Stimulated activated CD8-positive, alpha-beta memory T cell treated with anti-CD3 and anti-CD28 coated beads, Interleukin-7, amount 100 ng/mL, for 48 hours (primary cell): ENCODE results near the gene USP35.
"Not testable (repeated sequence)": the region's sequence is repeated elsewhere in the genome, so short reads cannot be mapped to it uniquely, and the experiment has no call there.

Source experiments
- DNase-seq, 2 donors: peaks; one replicate each; pipeline ENCODE4 v3.0.0-alpha.2; 2020; ENCODE audit warnings: low read depth in 1 of 2; ENCODE audit errors: extremely low read depth in 1 of 2

Gene USP35

DNA sequence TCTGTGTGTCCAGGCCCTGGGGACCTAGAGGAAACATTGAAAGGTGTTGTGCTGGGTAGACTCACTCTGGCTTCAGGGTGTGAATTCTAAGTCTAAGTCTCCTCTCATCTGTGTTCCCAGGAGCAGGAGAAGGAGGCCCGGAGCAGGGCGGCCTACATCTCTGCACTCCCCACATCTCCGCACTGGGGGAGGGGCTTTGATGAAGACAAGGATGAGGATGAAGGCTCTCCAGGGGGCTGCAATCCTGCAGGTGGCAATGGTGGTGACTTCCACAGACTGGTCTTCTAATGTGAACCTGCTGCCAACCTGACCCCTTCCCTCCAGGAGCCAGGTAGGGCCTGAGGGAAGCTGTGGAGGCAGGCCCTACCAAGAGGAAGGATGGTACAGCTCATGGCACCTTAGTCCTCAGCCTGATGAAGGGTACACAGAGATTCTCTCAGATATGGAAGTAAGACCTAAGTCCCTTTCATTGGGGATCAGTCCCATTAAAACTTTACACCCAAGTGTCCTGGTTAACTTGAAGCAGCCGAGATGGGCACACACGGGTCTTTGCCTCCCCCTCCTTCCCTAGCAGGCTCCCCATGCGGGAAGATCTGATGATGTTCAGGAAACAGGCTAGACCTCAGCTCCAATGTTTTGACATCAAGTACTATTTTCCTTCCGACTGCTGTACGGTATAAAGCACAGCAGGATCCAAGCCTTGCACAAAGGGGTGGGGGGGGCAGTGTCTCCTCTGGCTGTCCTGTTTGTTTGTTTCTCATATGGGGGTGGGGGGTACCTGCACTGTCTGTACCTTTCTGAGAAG, 25.0 kb downstream of the USP35 start:
- no peak for DNase-seq

DNA sequence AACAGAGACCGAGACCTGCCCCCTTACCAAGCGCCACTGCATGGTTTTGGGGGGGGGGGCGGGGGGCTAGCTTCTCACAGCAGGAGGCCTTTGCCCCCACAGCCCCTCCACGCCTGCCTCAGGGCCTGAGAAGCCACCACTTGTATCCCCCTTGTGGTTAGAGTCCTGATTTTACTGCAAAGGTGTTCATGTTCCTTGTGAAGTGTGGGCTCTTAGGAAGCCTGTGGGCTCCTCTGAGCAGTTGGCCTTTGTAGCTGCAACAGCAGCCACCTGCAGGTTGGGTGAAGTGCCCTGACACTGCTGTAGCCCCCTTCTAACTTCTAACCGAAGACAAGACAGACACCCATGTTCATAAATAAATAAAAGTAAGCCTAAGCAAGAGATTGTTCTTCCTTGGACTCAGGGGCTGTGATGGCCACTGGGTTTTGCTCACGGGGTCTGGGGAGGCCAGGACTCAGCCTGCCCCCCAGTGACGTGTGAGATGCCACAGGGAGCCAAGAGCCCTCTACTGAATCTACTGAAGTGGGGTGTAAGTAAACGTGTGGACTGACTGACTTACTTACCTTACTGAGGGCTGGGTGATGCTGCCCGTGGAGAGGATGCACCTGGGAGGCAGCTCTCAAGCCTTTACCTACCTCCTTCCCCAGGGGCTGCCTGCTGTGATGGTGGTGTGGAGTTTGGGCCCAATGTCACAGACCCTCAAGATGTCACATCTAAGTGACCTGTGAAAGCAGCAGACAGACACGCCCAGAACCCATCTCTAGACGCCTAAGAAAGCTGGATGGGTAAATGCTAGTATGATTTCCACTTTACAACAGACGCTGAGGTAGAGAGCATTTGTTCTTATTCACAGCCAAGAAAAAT, 25.8 kb downstream of the USP35 start:
- DNase-seq, result no peak

DNA sequence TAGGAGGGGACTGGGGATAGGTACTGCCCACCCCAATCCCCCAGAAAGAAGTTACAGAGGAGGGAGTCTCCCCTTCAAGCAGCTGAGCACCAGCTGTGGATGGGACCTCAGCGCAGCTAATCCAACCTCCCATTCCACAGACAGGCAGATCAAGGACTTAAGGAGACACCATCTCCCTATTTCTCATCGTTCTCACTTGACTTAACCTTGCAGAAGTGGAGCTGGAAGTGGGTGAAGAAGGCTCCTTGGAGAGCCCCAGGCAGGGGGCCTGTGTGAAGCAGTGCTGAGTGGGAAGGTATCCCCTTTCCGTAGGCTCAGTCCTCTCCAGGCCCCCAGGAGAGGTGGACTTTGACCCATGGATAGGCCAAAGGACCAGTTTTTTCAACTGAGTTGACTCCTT, 27.3 kb downstream of the USP35 start:
- no peak for DNase-seq

DNA sequence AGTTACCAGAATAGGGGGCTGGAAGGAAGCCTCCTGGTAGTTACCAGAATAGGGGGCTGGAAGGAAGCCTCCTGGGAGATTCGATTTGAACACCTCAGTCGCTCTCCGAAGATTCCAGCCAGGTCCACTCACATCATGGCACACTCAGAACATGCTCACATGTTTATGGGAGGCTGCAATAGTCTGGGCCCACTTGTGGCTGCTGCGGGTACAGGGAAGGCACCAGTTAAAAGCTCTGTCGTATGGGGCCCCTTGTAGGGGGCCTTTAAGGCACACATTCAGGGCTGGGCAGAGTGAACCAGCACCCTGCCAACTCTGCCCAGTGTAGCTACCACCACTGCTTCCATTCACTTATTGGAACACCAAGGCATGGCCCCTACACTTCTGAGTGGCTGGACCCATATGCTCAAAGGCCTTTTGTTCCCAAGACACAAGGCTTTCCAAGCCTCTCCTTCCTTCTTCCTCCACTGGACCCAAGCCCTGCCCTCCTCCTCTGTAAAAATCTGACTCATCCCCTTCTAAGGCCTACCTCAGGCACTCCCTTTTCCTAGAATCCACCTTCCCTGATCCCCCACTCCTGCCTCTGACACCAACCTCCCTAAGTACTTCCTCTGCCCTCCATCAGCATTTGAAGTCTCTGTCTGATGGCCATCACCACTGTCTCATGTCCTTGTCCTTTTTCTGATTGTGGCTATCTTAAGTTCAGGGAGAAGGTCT, 28.0 kb downstream of the USP35 start:
- no peak for DNase-seq

DNA sequence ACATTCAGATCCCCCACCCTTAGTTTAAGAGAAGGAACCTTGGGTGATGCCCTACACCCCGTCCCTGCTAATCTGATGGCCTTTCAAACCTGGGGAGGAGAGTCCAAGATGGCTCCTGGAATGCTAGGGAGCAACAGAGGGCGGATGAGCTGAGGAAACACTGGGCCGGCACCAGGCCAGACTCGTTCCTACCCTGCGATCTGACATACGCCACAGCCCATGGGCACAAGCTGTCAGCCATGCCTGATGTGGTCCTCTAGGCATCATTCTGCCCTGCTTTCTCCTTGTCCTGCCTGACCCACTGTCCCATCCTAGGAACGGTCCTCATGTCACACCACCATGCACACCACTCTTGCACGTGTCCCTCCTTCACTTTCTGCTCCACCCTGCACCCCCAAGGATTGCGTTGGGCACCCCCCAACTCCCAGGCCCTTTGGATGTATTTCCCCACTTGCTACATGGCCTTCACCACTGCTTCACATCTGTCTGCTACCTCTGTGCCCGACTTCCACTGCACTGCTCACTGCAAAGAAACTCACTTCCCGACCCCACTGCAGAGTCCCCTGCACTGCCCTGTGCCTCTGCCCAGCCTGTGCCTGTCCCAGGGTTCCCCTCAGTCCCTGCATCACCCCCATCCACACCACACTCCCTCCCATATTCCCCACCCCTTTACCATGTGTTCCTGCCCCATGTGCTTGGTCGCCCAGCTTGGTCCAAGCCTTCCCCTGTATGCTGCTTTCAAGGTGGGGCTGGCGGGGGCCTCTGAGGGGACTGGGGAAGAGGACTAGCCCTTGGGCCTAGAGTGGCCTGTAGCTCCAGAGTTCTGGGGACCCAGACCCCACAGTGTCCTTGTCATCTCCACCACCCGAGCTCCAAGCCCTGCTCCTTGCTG, 29.2 kb downstream of the USP35 start:
- DNase-seq, result no peak

DNA sequence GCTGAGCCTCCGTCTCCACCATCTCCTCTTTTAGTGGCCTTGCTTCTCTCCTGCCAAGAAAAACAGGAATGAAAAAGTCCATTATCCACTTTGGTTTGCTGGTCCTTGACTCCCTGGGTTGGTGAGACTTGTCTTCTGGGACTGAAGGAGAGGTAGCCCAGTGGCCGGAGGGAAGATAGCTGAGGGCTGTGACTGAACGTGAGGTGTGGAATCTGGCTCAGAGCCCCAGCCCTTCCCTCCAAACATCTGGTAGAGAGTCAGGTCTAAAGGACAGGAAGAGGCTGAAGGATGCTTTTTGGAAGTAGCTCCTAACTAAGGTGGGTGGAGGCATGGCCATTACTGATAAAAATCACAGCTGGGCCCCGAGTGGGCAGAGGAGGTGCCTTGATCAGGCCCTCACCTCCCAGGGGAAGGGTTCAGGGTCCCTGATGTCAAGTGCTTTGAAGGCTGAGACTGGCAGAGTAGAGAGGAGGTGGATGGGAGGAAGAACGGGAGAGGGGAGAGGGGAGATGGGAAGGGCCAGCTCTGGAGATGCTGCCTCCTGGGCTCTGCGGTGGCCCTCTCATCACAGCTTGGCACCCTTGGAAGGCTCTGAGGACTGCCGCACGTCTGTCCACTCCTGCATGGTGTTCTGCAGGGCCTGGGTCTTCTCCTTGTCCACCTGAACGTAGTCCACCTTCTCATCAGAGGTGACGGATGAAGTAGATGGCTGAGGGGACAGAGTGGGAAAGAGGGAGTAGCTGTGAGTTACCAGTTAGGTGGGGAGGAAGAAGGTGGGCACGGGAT, 30.2 kb downstream of the USP35 start:
- DNase-seq, result no peak

DNA sequence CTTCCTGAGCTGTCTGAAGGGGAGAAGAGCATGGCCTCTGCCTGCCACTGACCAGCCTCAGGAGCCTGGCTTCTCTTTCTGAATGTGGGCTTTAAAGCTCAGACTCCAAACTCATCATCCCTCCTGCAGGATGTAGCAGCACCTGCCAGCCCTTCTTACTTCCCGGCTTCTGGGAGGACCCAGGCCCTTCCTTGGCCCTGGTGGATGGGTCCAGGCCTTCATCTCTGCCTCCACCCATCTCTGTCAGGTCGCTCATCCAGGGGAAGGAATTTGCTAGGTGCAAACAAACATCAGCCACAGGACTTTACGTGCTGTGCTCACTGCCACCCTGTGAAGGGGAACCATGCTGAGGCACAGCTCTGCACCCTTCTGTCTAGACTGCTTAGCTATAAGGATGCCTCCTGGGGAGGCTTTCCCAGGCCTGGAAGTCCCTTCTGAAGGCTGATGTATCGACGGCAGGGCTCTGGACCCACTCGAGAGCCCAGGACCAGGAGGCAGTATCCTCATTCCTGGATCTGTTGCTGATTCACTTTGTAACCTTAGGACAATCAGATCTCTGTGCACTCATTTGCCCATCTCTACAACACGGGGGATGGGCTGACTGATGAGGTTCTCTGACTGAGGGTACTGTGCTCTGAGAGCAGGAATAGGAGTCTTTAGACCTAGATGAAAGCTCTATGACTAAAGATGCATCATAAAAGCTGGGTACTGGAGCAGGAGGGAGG, 30.9 kb downstream of the USP35 start:
- no peak for DNase-seq

DNA sequence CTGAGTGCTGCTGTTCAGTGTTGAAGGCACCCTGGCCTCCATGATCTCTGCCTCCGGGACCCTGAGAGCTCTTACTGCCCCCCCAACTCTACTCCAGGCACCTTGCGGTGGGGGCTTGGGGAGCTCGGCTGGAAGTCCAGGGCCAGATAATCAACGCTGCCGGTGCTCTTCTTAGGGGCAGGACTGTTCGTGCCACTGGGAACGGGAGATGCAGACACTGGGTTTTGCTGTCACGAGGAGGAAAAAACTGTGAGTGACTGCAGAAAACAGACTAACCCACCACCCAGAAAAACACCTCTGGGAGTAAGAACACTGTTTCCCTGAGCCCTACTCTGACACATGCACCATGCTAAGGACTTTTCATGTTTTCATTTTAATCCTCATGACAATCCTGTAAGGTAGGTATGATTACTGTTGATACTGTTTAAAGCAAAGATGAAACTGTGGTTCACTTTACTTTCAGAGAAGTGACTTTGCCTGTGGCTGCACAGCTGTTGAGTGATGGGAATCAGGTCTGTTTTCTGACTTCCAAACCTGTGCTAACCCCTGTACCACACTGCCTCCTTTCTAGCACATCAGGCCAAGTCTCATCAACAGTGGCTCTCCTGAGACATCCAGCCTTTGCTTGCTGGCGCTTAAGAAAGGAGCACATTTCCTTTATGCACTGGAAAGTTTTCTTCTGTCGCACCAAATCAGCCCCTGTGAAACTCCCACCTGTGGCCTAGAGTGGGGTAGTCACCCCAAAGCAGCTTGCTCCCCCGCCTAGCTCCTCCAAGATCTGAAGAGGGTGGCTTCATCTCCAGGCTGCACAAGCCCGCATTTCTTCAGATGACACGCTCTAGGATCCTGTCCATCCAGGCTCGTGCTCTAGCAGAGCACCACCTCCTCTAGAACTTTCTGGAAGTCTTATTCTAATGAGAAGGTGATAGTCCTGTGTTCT, 31.8 kb downstream of the USP35 start:
- no peak for DNase-seq

DNA sequence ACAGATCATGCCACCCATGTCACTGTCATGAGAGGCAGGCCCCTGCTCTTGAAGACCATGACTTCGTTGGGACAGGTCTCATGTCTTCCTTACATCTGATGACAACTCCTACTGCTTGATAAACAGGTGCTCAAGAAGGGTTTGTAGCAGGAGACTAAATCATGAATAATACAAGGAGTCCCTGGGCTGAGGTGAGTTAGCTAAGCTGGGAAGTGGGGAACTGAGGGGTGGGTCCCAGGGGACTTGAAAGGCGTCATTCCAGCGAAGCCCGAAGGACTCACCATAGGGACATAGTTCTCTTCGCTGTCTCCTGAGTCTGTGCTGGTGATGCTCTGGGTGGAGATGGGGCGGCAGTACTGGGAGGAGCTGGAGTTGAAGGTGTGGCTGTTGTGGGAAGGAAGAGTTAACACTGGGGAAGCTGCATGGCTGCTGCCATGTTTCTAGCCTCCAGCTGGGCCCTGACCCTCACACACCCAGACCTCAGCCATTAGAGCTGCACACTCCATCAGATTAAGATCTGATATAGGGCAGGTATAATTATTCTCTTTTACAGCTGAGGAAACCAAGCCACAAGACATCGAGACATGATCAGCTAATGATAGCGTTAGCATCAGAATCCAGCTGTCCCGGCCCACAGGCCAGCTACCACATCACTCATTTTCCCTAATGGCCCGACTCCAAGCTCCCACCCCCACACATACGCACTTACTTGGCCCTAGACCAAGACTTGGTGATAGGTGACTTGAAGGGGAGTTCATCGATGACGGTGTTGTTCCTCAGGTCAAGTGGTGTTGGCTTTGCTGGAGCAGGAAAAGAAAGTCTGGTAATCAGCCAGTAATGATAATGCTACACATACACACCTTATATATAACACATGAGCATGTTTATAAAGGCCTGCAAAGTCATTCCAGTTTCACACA, 32.9 kb downstream of the USP35 start:
- DNase-seq, result no peak

DNA sequence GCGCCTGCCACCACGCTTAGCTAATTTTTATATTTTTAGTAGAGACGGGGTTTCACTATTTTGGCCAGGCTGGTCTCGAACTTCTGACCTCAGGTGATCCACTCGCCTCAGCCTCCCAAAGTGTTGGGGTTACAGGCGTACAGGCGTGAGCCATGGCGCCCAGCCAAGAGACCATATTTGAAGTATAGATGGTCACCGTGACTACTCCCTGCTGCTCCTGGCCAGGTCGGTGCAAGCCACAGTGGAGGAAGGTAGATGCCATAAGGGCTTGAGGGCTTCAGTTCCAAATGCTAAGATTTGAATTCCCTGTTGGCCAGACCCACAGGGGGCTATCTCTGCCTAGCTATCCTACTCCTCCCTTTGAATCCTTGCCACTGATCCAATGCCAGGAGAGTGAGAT, 34.0 kb downstream of the USP35 start:
- not testable (repeated sequence) for DNase-seq

DNA sequence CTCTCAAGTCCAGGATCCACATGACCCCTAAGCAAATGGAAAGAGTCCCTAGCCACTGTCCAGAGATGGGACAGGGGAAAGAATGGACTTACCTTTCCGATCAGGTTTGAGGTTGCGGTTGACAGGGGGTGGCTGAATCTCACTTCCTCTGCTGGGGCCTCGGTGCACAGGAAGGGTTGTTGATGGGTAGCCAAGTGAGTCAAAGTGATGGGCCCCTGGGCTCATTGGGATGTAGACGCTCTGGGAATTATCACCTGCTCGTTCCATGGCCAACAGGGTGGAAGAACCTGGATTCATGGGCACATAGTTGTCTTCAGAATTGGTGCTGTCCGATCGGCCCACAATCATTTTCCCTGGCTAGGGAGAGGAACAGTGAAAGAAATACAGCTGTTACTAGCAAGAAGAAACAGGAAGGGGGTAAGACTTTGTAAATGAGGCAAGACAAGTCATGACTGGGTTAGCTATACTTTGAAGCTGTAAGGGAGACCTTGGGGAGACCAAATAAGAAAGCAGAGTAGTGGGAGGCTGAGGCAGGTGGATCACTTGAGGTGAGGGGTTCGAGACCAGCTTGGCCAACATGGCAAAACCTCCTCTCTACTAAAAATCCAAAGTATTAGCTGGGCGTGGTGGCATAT, 34.7 kb downstream of the USP35 start:
- DNase-seq, result no peak

DNA sequence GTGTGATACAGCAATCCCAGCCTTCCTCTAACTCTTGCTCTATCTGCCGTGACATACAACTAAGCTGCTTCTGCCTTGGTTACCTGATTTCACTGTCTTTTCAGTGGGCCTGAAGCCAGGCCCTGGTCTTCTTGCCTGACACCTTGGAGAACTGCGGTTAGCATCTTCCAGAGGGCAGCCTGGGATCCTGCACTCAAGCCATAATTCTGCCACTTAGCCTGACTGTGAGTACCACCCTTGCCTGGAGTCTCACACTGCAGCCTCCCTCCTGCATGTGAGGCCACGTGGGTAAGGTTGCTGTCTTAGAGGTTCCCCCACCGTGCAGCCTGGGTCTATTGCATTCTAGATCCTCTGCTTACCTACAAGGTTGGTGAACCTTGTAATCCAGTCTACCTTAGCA, 35.8 kb downstream of the USP35 start:
- no peak for DNase-seq

DNA sequence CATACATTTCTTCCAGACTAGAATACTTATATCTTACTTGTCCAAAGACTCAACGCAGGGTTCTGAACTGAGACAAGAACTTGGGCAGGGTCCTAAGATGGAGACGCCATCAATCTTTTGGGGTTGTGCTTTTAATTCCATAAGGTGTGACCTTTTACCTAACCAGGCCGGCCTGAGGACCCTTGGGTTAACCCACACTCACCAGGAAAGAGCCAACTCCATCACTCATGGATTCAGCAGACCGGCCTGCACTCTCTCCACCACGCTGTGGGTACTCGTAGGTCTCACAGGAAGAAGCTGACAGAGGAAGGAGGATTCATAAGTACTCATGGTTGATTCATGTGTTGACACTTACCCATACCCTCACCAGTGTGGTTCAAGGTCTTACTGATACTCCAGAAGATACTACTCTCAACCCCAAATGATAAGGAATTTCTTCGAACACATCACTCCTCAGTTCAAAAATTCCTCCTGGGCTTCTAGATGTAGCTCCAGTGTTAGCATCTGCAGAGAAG, 36.2 kb downstream of the USP35 start:
- DNase-seq, result no peak

DNA sequence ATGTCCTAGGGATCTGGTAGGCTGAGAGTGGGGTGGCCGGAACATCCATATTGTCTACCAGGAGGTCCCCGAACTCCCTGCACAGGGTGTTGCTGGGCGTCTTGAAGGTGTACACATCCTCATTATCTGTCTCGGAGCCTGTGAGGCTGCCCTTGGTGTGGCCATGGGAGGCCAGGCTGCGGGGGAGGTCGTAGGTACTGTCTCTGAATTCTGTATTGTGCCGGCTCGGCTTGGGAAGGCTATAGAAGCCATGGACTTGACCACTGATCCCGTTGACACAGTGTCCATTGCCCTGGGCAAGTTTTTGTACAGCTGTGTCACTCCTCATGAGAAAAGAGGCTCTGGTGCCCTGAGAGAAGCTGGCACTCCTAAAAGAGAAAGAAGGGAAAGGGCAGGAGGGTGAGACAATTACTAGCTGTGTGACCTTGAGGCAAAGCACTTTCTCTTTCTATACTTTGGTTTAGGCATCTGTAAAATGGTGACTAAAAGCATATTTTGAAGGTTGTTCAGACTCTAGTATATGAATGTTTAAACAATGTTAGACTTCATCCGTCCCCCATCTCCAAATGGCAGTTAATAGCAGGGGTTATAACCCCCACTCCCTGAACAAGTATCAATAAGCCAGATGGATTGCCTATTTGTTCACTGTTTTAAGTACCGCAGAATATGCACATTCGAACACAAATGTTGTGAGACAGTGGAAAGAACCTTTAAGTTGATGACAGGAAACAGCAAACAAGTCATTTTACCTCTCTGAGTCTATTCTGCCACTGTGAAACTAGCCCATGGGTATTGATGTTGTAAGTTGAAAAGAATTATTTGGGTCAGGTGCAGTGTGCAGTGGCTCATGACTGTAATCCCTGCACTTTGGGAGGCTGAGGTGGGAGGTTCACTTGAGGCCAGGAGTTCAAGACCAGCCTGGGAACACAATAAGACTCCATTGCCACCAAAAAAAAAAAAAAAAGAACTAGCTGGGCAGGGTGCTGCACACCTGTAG, 38.3 kb downstream of the USP35 start:
- no peak for DNase-seq

DNA sequence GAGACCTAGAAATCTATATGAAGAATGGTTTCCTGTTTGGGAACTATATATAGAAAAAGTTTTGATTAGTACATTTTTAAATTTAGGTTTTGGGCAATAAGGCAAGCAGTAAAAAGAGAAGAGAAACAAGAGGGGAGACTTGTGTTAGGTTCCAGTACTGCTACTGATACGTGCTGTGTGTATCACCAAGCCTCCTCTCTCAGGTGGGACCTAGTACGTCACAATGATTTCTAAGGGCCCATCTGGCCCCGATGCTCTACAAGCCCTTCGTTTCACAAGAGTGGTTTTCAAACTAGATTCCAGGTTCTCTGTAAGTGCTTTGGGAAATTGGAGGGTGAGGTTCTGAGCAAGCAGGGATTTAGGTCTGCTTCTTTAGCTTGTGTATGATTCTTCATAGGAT, 39.2 kb downstream of the USP35 start:
- DNase-seq, result no peak
